ENCODE measurements around the gene REEP1.
A peak's percentile ranks its signal among the peaks of the same experiment; 100 is the strongest.
"Not testable (repeated sequence)": the region's sequence is repeated elsewhere in the genome, so short reads cannot be mapped to it uniquely, and the experiment has no call there.

Gene REEP1

DNA sequence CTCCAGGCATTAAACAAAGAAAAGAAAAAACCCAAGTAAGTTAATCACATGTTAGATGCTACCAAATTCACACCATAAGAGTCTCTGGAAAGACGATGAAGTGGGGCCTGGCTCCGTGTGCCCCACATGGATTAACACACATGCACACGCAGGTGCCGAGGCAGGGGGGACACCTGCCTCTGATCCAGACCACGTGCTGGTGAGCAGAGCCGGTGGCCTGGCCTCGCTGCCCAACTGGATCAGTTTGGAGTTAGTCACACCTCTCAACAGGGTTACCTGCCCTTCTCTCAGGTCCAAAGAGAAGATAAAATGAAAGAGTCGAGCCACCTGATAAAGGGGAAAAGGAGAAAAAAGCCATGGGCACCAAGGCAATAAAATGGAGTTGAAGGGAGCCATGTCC, 97.7 kb downstream of the REEP1 start:
- DNase-seq, result no peak

- DNase-seq, result no peak
Observed at GRCh38 chr2:86239326-86239725, 98.1 kb downstream of the REEP1 start.

DNA sequence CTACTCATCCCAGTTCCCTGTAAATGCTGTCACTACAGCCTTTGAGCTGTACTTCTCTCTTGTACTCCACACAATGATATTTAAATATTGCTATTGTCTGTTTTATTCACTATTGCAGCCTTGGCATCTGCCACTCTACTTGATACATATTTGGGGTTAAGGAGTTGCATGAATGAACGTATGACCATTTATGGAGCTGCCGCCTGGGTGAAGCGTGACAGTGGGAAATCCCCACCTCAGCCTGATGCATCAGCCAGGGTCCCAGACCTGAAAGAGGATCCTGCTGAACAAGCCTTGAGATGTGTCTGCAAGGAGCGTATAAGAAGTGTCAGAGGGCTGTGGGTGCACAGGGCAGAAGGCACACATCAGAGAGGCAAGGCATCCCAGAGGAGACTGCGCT, 99.1 kb downstream of the REEP1 start:
- DNase-seq, result no peak

GRCh38 chr2:86237172-86237571, 100.3 kb downstream of the REEP1 start:
- no peak for DNase-seq

GRCh38 chr2:86235196-86235980, 102.0 kb downstream of the REEP1 start:
- no peak for DNase-seq

DNA sequence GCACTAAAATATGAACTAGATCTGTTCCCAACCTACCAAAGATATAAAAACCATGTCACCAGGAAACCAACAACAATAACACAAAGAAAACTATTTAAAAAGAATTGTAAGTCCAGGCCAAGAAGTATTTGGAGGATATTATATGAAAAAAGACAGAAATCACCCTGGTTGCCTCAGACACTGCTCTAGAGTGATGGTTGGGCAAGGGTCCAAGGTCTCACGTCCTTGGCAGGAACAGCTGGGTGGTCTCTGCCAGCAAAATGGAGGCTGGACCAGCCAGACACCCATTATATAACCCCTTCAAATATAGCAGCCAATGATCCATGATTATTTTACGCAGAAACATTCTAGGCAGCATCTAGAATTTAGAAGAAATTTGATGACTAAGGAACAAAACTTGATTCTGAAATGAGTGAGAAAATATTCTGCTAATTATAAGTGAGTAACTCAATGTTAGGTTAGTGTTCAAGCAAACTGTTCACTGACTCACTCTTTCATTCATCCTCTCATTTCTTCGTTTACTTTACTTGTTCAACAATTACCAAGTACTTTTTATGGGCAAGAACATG, 102.8 kb downstream of the REEP1 start:
- DNase-seq, result no peak

GRCh38 chr2:86233436-86233835, 104.0 kb downstream of the REEP1 start:
- no peak for DNase-seq

DNA sequence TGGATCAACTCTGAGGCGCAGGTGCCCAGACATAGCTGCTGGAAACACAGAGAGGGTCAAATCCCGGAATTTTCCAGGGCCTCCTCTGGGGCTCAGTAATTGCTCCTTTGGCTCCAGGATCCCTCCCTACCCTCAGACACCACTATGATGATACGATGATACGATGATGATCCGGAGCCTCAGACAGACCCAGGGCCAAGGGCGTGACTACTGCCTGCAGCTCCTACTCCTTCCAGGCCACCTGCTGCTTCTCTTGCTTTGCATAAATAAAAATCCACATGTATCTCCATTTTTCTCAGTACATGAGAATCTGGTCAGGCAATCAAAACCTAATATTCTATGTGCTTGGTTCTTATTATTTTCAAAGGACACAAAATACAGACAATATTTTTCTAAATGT, 104.5 kb downstream of the REEP1 start:
- DNase-seq, result no peak

- no peak for DNase-seq
Observed at GRCh38 chr2:86232373-86232784, 105.0 kb downstream of the REEP1 start.

DNA sequence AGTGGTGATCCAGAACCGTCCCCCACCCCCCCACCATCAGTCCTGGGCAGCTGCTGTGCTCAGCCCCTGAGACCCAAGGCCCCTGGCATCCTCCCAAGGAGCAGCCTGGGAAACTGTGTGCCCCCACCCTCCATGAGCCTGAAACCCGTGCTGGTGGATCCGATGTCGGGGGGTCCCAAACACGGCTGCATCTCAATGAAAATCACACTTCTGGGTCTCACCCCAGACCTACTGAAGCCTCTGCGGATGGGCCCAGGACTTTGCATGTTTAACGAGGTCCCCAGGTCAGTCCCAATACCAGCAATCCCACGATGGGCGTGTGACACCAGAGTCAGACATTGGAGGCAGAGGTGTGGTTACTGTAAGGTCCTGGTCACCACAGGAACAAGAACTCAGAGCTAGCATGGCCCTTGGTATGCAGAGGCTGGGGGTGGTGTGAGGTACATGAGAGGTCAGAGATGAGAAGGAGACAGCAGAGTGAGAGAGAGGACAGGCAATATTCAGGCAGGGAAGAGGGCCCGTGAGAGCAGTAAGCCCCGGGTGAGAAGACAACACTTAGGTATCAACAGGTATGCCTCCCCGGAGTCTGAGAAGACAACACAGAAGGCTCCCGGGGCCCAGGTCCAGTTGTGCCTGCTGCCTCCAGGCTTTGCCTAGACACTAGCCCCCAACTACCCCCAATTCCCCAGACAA, 105.6 kb downstream of the REEP1 start:
- no peak for DNase-seq

- no peak for DNase-seq
Observed at GRCh38 chr2:86230961-86231360, 106.5 kb downstream of the REEP1 start.

DNA sequence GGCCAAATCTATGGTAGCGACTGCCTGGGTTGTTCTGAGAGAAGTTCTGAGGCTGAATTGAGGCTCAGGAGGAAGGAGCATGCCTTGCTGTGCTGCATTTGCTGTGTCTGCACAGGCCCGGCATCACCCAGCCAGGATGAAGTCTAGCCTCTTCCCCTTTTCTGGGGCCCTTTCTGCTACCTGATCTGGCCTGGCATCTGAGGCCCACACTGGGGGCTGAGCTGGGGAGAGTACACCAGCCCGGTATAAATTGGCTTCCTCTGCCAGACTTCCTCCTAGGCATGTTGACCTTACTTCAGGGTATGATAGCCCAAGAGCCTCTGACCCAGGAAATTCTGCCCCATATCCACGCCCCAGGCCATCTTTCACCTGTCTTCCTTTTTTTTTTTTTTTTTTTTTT, 108.2 kb downstream of the REEP1 start:
- DNase-seq, result no peak

GRCh38 chr2:86228574-86228973, 108.9 kb downstream of the REEP1 start:
- DNase-seq, result not testable (repeated sequence)

GRCh38 chr2:86227685-86228084, 109.7 kb downstream of the REEP1 start:
- no peak for DNase-seq

DNA sequence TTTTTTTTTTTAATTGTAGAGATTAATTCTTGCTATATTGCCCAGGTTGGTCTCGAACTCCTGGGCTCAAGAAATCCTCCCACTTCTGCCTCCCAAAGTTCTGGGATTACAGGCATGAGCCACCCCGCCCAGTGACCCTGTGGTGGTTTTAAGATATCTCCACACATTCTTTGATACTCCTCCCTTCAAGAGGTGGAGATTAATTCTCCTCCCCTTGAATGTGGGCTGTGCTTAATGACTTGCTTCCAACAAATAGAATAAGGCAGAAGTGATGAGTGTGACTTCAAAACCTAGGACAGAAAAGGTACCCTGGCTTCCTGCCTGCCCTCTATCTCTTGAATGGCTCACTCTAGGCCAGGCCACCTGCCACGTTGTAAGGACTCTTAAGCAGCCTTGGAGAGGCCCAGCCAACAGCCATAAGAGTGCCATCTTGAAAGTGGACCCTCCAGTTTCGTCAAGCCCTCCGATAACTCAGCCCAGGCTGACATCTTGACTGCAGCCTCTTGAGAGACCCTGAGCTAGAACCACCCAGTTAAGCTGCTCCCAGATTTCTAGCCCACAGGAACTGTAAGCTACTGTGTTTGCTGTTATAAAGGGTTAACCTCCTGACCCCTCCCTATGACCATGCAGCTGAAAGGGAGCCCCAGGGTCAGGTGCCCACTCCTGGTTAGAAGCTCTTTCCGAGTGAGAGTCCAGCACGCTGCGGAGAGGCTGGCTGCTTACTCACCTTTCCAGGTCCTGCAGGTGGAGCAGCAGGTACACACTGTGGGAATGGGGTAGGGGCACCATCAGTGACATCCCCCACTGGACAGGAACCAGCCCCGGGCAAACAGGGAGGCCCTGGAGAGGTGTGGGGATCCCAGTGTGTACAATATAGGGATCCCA, 110.5 kb downstream of the REEP1 start:
- no peak for DNase-seq

GRCh38 chr2:86226070-86226469, 111.4 kb downstream of the REEP1 start:
- DNase-seq, result no peak

DNA sequence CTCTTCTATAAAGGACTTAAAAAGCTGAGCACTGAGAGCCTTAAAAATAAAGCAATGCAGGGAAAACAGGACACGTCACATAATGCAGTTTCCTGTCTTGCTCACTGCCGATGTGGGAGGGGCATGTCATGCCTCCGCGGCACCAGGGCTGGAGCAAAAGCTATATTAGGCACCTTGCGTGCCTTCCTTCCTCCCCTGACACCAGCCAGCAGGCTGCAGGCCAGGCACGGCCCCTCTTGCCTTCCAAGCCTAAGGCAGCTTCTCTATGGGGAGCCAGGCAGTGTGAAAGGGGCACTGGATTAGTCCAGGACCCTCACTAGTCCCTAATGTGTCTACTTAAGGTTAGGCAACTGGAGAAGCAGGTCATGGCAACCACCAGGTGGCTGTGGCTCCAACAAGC, 111.8 kb downstream of the REEP1 start:
- peak; percentile 12 for DNase-seq

GRCh38 chr2:86224645-86225355, 112.6 kb downstream of the REEP1 start:
- DNase-seq, result no peak

DNA sequence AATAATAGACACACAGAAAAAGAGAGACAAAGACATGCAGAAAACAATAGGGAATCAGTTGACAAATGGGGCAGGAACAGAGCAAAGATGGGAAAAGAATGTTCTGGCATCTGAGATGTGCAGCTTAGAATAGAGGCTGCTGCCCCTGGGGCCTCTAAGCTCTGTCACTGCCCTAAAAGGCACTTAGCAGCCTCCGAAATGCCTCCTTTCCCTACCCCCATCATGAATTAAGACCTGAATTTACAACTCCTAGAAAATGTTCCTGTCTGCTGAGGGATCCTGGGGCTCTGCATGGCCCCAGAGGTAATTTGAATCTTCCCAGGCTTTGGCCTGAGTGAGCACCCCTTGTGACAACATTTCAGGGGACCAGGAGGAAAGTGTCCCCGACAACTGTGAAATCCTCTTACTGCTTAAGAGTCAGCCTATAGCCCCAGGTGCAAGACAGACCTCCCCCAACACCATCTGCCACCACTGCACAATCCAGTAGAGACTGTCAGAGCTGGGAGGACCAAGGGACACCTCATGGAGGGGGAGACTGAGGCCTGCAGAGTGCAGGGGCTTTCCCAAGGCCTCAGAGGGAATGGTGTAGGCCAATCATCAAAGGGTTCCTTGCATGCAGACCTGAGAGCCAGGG, 113.4 kb downstream of the REEP1 start:
- DNase-seq, result no peak

GRCh38 chr2:86223140-86223926, 114.1 kb downstream of the REEP1 start:
- no peak for DNase-seq

DNA sequence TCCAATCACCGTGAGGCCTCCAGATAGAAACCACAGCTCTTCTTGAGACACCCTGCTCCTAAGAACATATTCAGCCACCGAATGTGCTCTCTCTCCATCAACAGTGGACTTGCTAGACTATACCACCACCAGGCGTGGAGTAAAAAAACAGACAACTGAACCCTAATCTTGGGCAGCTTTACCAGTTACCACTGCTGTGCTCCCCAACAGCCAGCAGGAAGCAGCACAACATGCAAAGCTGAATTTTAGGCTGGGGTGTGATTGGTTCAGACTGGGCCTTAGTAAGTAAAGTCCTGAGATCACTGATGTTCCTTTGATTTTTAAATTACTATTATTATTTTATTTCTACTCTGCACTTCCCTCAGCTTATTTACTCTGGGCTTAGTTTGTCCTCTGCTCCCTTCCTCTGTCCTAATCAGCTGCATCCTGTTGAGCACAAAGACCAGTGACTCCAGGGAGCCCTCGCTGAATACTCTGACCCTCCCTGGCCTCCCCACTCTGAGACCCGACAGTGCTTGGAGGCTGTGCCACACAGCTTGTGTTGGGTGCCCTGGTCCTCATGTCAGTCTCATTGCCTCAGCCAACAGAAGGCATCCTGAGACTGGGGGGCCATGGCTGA, 116.3 kb downstream of the REEP1 start:
- no peak for DNase-seq
